ENCODE results near the gene LEO1.

GRCh38 chr15:51965691-51966090 lies 5.9 kb downstream of the LEO1 start:
- TF ChIP-seq POLR2AphosphoS5 (IDR thresholded peaks at IDR 0.05; ENCODE audit: low read depth, low read length) (no peak), POLR2A (IDR thresholded peaks at IDR 0.05; ENCODE audit: low read depth, low read length) (no peak), TAF1 (IDR thresholded peaks at IDR 0.05; ENCODE audit: borderline replicate concordance, low read depth, low read length) (no peak)

Measured in GM12892 (cell line).